Measurements from ENCODE around the gene DNMT3A. TPM values are rescaled to one million over a fixed set of nuclear protein-coding genes. Genes with fewer than 3 reads are reported as not detected.

Gene DNMT3A
- total and polyA plus RNA-seq, 2 of the 8 experiments (the other 6 are each of a cell fraction or from before 2014, with no cell fraction given): 33.6 to 178 TPM

DNA sequence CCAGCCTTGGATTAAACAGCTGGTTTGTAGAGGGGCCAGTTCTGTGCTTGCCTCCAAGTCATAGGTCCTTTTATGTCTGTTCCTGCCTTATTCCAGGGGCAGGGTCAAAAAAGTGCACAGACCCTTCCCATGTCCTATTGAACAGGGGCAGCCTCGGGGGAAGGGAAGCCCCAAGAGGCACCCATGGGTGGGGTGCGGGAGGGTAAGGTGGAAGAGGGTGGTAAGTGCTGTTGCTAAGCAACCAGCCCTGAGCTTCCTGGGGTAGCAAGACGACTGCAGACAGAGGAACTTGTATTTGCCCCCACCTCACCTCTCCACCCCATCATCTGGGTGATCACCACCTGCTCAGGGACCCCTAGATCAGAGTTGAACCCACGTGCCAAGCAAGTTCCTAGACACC lies 7.7 kb downstream of the DNMT3A start (continued):
- TF ChIP-seq RNF2 (IDR thresholded peaks at IDR 0.05; ENCODE audit: borderline replicate concordance, low read depth, low read length, missing control alignments, poor library complexity, severe bottlenecking): no peak
